ENCODE data around the gene OLIG2.

Gene OLIG2

GRCh38 chr21:33029975-33030461, 4.3 kb downstream of the OLIG2 start:
- DNase-seq (ENCODE audit: extremely low spot score), result no peak
- ChIA-PET POLR2A (no interaction called here), CTCF (interaction anchor here (1.5 kb wide), 1 partner anchor 97 kb away, joined by 3 read pairs; no protein-coding TSS in a partner anchor)
- no peak for TF ChIP-seq CTCF (IDR thresholded peaks at IDR 0.05; ENCODE audit: control extremely low read depth, extremely low read depth, low read depth, missing control alignments)

GRCh38 chr21:33030633-33031032, 4.9 kb downstream of the OLIG2 start:
- TF ChIP-seq CTCF (IDR thresholded peaks at IDR 0.05; ENCODE audit: control extremely low read depth, extremely low read depth, low read depth, missing control alignments), result no peak
- CTCF ChIA-PET, result interaction anchor here (0.9 kb wide), 1 partner anchor 36 kb away, joined by 3 read pairs; no protein-coding TSS in a partner anchor
- POLR2A ChIA-PET, result no interaction called here
- no peak for DNase-seq (ENCODE audit: extremely low spot score)

GRCh38 chr21:33031152-33031911, 5.6 kb downstream of the OLIG2 start:
- ChIA-PET CTCF (interaction anchor here (0.9 kb wide), 1 partner anchor 37 kb away, joined by 3 read pairs; no protein-coding TSS in a partner anchor), POLR2A (no interaction called here)
- TF ChIP-seq CTCF (IDR thresholded peaks at IDR 0.05; ENCODE audit: control extremely low read depth, extremely low read depth, low read depth, missing control alignments), result no peak
- DNase-seq (ENCODE audit: extremely low spot score), result no peak

GRCh38 chr21:33032434-33033047, 6.8 kb downstream of the OLIG2 start:
- no peak for DNase-seq (ENCODE audit: extremely low spot score)
- POLR2A ChIA-PET, result no interaction called here
- TF ChIP-seq CTCF (IDR thresholded peaks at IDR 0.05; ENCODE audit: control extremely low read depth, extremely low read depth, low read depth, missing control alignments), result no peak
- CTCF ChIA-PET, result no interaction called here

GRCh38 chr21:33033094-33033951, 7.6 kb downstream of the OLIG2 start:
- DNase-seq (ENCODE audit: extremely low spot score), result no peak
- no peak for TF ChIP-seq CTCF (IDR thresholded peaks at IDR 0.05; ENCODE audit: control extremely low read depth, extremely low read depth, low read depth, missing control alignments)
- CTCF ChIA-PET, result no interaction called here
- POLR2A ChIA-PET, result no interaction called here

- ChIA-PET POLR2A (no interaction called here), CTCF (no interaction called here)
- DNase-seq (ENCODE audit: extremely low spot score), result no peak
- TF ChIP-seq CTCF (IDR thresholded peaks at IDR 0.05; ENCODE audit: control extremely low read depth, extremely low read depth, low read depth, missing control alignments), result no peak
Measured at GRCh38 chr21:33033961-33034413, 8.3 kb downstream of the OLIG2 start.

Data from GM10248 (cell line).